Measurements from ENCODE around the gene RTL9. TPM values are rescaled to one million over a fixed set of nuclear protein-coding genes. Genes with fewer than 3 reads are reported as not detected.

Gene RTL9
- total RNA-seq, 1 experiment from 2014 or later: not detected

GRCh38 chrX:110363244-110363643 is 4.6 kb downstream of the RTL9 start:
- ChIA-PET POLR2A (no interaction called here), CTCF (no interaction called here)
- BruUV-seq (replicated peaks): no TSS peak
- Mint-ChIP-seq H3K27me3 (ENCODE audit: insufficient read depth, unreplicated experiment) (peaks cover 21% of the 10 kb centered on the region), H3K4me3 (ENCODE audit: unreplicated experiment) (no peak overlapping the region), H3K4me1 (ENCODE audit: insufficient read depth, unreplicated experiment) (no peaks in the 10 kb centered on the region), H3K36me3 (ENCODE audit: insufficient read depth, unreplicated experiment) (no peaks in the 10 kb centered on the region), H3K27ac (ENCODE audit: low read depth, unreplicated experiment) (no peak overlapping the region), H3K9me3 (ENCODE audit: unreplicated experiment) (no peaks in the 10 kb centered on the region)
- DNase-seq (ENCODE audit: unreplicated experiment): no peak
- intact Hi-C loops (cut with micrococcal nuclease): no loop called here
- TF ChIP-seq CTCF (IDR thresholded peaks at IDR 0.05; ENCODE audit: unreplicated experiment): no peak

DNA sequence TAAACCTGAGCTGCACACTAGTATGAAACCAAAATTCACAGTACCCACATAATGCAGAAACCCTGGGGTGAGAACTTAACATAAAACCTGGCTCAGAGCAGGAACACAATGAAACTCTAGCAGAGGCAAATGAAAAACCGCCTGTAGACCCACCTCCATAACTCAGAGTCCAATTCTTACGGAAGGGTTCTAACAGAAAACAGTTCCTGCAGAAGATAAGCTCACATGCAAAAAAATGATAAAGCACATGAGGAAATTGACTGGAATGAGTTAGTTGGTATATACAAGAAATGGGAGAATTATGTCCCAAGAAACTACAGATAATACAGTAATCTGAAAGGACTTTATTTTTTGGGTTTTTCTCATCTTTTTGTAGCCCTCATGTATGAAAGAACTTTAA is 14.7 kb downstream of the RTL9 start:
- no TSS peak for BruUV-seq (replicated peaks)
- H3K36me3 Mint-ChIP-seq (ENCODE audit: insufficient read depth, unreplicated experiment): no peaks in the 10 kb centered on the region
- no peak for DNase-seq (ENCODE audit: unreplicated experiment)
- peaks cover 55% of the 10 kb centered on the region for H3K27me3 Mint-ChIP-seq (ENCODE audit: insufficient read depth, unreplicated experiment)
- TF ChIP-seq CTCF (IDR thresholded peaks at IDR 0.05; ENCODE audit: unreplicated experiment): no peak
- no peak overlapping the region for H3K27ac Mint-ChIP-seq (ENCODE audit: low read depth, unreplicated experiment)
- H3K4me3 Mint-ChIP-seq (ENCODE audit: unreplicated experiment): no peak overlapping the region
- POLR2A ChIA-PET: no interaction called here
- no peaks in the 10 kb centered on the region for H3K4me1 Mint-ChIP-seq (ENCODE audit: insufficient read depth, unreplicated experiment)
- intact Hi-C loops (cut with micrococcal nuclease): no loop called here
- no peaks in the 10 kb centered on the region for H3K9me3 Mint-ChIP-seq (ENCODE audit: unreplicated experiment)
- CTCF ChIA-PET: interaction anchor here (0.6 kb wide), 1 partner anchor 200 kb away, joined by 3 read pairs; no protein-coding TSS in a partner anchor

- ChIA-PET CTCF (no interaction called here), POLR2A (no interaction called here)
- intact Hi-C loops (cut with micrococcal nuclease): no loop called here
- no peaks in the 10 kb centered on the region for H3K9me3 Mint-ChIP-seq (ENCODE audit: unreplicated experiment)
- TF ChIP-seq CTCF (IDR thresholded peaks at IDR 0.05; ENCODE audit: unreplicated experiment): no peak
- H3K27me3 Mint-ChIP-seq (ENCODE audit: insufficient read depth, unreplicated experiment): peaks cover 63% of the 10 kb centered on the region
- H3K4me3 Mint-ChIP-seq (ENCODE audit: unreplicated experiment): no peak overlapping the region
- H3K36me3 Mint-ChIP-seq (ENCODE audit: insufficient read depth, unreplicated experiment): no peaks in the 10 kb centered on the region
- DNase-seq (ENCODE audit: unreplicated experiment): no peak
- no peaks in the 10 kb centered on the region for H3K4me1 Mint-ChIP-seq (ENCODE audit: insufficient read depth, unreplicated experiment)
- BruUV-seq (replicated peaks): no TSS peak
- H3K27ac Mint-ChIP-seq (ENCODE audit: low read depth, unreplicated experiment): no peak overlapping the region
Observed at GRCh38 chrX:110374559-110374958, 15.9 kb downstream of the RTL9 start.

DNA sequence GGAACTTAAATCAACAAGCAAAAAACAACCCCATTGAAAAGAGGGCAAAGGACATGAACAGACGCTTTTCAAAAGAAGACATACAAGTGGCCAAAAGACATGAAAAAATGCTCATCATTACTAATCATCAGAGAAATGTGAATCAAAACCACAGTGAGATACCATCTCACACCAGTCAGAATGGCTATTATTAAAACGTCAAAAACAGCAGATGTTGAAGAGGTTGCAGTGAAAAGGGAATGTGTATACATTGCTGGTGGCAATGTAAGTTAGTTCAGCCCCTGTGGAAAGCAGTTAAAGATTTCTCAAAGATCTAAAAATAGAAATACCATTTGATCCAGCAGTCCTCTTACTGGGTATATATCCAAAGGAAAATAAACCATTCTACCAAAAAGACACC is 22.6 kb downstream of the RTL9 start:
- Mint-ChIP-seq H3K4me1 (ENCODE audit: insufficient read depth, unreplicated experiment) (no peaks in the 10 kb centered on the region), H3K27ac (ENCODE audit: low read depth, unreplicated experiment) (no peak overlapping the region), H3K4me3 (ENCODE audit: unreplicated experiment) (no peak overlapping the region), H3K9me3 (ENCODE audit: unreplicated experiment) (no peaks in the 10 kb centered on the region), H3K36me3 (ENCODE audit: insufficient read depth, unreplicated experiment) (no peaks in the 10 kb centered on the region), H3K27me3 (ENCODE audit: insufficient read depth, unreplicated experiment) (peaks cover 67% of the 10 kb centered on the region)
- CTCF ChIA-PET: interaction anchor here (1.0 kb wide), 1 partner anchor 225 kb away, joined by 3 read pairs; no protein-coding TSS in a partner anchor
- DNase-seq (ENCODE audit: unreplicated experiment): no peak
- no peak for TF ChIP-seq CTCF (IDR thresholded peaks at IDR 0.05; ENCODE audit: unreplicated experiment)
- POLR2A ChIA-PET: no interaction called here
- no TSS peak for BruUV-seq (replicated peaks)
- intact Hi-C loops (cut with micrococcal nuclease): no loop called here
